ENCODE results near the gene C8G. TPM values are rescaled to one million over a fixed set of nuclear protein-coding genes. Genes with fewer than 3 reads are reported as not detected.

C8G gene
- total and polyA plus RNA-seq, 9 of the 15 experiments (the other 6 are each of a cell fraction or from before 2014, with no cell fraction given) = 0.35 to 5.9 (median 2.7) TPM; not detected in 2

DNA sequence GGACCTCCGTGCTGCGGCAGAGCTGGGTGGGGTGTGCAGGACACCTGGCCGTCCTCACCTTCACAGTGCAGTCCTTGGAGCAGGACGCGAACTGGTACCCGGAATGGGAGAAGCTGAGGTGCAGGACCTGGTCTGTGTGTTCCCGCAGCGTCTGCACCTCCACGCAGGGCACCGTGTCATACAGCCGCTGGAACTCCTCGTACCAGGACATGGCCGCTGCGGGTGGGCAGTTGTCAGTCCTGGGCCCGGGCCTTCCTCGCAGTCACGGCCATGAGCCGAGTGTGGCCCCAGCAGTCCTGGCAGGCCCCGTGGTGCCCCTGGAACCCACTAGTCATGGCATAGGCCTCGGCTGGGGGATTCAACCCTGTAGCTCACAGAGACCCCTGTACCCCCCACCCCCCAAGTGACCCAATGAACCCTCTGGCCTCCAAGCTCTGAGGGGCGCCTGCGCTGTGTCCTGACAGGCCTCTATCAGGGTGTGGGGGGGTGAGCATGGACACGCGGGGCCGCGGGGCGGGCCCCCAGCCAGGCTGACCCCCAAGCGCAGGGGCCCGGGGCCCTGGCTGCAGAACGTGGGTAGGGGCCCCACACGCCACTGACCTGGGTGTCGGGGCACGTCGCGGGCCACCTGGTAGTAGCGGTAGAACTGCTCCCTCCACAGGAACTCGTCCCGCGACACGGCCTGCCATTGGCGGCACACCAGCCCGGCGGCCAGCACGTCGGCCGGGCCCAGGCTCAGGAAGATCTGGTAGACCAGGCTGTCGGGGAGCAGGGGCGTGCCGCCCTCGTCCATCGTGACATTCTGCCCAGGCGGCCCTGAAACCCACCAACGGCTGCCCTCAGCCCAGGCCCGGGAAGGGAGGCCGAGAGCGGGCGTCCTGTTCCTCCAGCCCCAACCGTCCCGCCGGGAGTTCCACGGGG lies 1.5 kb upstream of the C8G start (continued):
- TF ChIP-seq, protein P1, sequence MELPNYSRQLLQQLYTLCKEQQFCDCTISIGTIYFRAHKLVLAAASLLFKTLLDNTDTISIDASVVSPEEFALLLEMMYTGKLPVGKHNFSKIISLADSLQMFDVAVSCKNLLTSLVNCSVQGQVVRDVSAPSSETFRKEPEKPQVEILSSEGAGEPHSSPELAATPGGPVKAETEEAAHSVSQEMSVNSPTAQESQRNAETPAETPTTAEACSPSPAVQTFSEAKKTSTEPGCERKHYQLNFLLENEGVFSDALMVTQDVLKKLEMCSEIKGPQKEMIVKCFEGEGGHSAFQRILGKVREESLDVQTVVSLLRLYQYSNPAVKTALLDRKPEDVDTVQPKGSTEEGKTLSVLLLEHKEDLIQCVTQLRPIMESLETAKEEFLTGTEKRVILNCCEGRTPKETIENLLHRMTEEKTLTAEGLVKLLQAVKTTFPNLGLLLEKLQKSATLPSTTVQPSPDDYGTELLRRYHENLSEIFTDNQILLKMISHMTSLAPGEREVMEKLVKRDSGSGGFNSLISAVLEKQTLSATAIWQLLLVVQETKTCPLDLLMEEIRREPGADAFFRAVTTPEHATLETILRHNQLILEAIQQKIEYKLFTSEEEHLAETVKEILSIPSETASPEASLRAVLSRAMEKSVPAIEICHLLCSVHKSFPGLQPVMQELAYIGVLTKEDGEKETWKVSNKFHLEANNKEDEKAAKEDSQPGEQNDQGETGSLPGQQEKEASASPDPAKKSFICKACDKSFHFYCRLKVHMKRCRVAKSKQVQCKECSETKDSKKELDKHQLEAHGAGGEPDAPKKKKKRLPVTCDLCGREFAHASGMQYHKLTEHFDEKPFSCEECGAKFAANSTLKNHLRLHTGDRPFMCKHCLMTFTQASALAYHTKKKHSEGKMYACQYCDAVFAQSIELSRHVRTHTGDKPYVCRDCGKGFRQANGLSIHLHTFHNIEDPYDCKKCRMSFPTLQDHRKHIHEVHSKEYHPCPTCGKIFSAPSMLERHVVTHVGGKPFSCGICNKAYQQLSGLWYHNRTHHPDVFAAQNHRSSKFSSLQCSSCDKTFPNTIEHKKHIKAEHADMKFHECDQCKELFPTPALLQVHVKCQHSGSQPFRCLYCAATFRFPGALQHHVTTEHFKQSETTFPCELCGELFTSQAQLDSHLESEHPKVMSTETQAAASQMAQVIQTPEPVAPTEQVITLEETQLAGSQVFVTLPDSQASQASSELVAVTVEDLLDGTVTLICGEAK (IDR thresholded peaks at IDR 0.05) = 0 out of 2 replicates have a peak, but pooled peaks have one; percentile 48
- TF ChIP-seq, protein P1 (CRISPR knock-in tag; IDR thresholded peaks at IDR 0.05) = no peak
- TF ChIP-seq ELF4 (CRISPR knock-in tag; IDR thresholded peaks at IDR 0.05) (peak; percentile 49; the same call in 1 of the 2 replicates), ZNF274 (IDR thresholded peaks at IDR 0.05; ENCODE audit: borderline replicate concordance, low read depth, low read length) (no peak), POLR3A (IDR thresholded peaks at IDR 0.05; ENCODE audit: borderline replicate concordance, extremely low read depth, insufficient read depth, insufficient read length) (no peak), MYC (IDR thresholded peaks at IDR 0.05; ENCODE audit: low read depth, low read length) (no peak; the same call in 1 of the 2 replicates), MYC (CRISPR knock-in tag; IDR thresholded peaks at IDR 0.05; ENCODE audit: borderline replicate concordance, low read depth) (peak; percentile 43; the same call in 1 of the 2 replicates), ZNF324 (CRISPR knock-in tag; IDR thresholded peaks at IDR 0.05) (no peak), NELFE (IDR thresholded peaks at IDR 0.05; ENCODE audit: insufficient read depth, insufficient read length) (no peak), RBM15 (IDR thresholded peaks at IDR 0.05; ENCODE audit: insufficient read depth, low read length) (no peak), ZNF282 (CRISPR knock-in tag; IDR thresholded peaks at IDR 0.05) (no peak), TAF1 (IDR thresholded peaks at IDR 0.05; ENCODE audit: control insufficient read depth, extremely low read depth, insufficient read depth, low read length, severe bottlenecking) (no peak), RBFOX2 (IDR thresholded peaks at IDR 0.05; ENCODE audit: low read depth, low read length) (peak; percentile 46)
- TF ChIP-seq, protein P2, sequence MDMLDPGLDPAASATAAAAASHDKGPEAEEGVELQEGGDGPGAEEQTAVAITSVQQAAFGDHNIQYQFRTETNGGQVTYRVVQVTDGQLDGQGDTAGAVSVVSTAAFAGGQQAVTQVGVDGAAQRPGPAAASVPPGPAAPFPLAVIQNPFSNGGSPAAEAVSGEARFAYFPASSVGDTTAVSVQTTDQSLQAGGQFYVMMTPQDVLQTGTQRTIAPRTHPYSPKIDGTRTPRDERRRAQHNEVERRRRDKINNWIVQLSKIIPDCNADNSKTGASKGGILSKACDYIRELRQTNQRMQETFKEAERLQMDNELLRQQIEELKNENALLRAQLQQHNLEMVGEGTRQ (CRISPR knock-in tag; IDR thresholded peaks at IDR 0.05) = no peak
- TF ChIP-seq, protein P3, sequence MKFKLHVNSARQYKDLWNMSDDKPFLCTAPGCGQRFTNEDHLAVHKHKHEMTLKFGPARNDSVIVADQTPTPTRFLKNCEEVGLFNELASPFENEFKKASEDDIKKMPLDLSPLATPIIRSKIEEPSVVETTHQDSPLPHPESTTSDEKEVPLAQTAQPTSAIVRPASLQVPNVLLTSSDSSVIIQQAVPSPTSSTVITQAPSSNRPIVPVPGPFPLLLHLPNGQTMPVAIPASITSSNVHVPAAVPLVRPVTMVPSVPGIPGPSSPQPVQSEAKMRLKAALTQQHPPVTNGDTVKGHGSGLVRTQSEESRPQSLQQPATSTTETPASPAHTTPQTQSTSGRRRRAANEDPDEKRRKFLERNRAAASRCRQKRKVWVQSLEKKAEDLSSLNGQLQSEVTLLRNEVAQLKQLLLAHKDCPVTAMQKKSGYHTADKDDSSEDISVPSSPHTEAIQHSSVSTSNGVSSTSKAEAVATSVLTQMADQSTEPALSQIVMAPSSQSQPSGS (CRISPR knock-in tag; IDR thresholded peaks at IDR 0.05) = 0 out of 2 replicates have a peak, but pooled peaks have one; percentile 27
